CD1c-positive myeloid dendritic cell (primary cell): Measurements from ENCODE around the gene SRXN1.

ENCODE experiments used
- DNase-seq: peaks from one replicate; pipeline ENCODE4 v3.0.0-alpha.2; 2016; ENCODE audit errors: extremely low spot score

Gene SRXN1

GRCh38 chr20:635893-636338 lies 17.1 kb downstream of the SRXN1 start:
- no peak for DNase-seq

GRCh38 chr20:635028-635892 lies 17.7 kb downstream of the SRXN1 start:
- no peak for DNase-seq

- DNase-seq, result no peak
Measured at GRCh38 chr20:634148-634925, 18.7 kb downstream of the SRXN1 start.

GRCh38 chr20:631101-631500 lies 21.9 kb downstream of the SRXN1 start:
- DNase-seq, result no peak

GRCh38 chr20:626579-626978 lies 26.4 kb downstream of the SRXN1 start:
- no peak for DNase-seq

GRCh38 chr20:625360-625932 lies 27.6 kb downstream of the SRXN1 start:
- DNase-seq, result peak; percentile 58

DNA sequence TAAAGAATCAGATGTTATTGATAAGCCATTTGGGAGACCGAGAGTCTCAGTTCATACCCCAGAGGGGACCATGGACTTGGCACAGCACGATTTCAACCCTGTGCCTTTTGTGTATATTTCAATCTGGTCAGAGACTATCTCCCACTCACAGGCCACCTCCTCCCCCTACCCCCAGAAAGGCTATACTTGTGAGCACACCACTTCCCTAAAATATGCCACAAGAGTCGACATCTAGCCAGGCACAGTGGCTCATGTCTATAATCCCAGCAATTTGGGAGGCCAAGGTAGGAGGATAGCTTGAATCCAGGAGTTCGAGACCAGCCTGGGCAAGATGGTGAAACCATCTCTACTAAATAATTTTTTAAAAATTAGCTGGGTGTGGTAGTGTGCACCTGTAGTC lies 29.3 kb downstream of the SRXN1 start:
- no peak for DNase-seq

GRCh38 chr20:623021-623420 lies 30.0 kb downstream of the SRXN1 start:
- no peak for DNase-seq

DNA sequence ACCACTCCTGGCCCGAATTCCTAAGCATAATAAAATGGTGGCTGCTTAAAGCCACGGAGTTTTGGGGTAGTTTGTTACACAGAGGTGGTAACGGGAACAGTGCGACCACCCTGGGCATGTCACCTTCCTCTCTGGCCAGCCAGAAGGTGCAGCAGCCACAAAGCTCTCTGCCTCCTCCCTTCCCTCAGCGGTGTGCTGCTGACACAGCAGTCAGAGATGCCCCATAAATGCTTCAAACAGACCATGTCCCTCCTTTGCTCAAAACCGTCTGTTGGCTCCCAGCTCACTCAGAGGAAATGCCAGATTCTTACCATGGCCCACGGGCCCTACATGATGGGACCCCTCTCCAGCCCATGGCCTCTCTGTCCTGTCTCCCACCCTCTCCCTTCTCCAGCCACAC lies 30.8 kb downstream of the SRXN1 start:
- no peak for DNase-seq

DNA sequence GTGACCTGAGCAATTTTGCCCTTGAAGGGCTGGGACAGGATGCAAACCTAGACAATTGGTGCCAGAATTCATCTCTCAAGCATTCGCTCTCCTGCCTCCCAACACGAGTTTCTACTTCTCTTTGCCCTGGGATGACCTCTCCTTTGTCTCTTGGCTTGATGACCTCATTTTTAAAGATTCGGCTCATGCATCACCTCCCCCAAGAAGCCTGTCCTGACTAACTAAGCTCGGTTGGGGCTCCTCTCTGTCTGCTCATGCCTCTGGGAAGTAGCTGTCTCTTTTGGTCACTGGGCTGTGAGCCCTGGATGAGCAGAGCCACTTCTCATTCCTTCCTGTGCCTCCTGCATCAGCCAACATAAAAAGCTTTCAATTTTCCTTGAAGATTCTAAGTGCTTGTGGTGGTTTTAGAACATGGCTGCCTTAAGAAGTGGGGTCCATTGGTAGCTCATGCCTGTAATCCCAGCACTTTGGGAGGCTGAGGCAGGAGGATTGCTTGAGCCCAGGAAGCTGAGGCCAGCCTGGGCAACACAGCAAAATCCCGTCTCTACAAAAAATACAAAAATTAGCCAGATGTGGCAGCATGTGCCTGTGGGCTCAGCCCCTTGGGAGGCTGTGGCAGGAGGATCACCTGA lies 31.8 kb downstream of the SRXN1 start:
- DNase-seq, result peak; percentile 18

DNA sequence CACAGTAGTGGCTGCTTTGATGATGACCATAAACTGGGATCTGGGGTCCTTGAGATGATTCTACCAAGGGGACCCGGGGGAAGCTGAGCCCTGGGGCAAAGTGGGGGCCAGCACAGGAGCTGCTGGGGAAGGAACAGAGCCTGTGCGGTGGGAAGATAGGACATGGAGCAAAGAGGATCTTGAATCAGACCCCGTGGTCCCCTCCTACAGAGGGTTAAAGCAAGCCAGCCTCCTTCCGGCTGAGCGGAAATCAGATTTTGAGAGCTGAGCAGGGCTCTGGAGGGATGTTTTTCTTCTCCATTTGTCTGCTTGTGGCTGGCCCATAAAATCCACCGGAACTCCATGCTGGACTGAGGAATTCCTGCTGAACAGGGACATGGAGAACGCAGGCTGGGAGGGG lies 32.8 kb downstream of the SRXN1 start:
- no peak for DNase-seq

GRCh38 chr20:618980-619379 lies 34.0 kb downstream of the SRXN1 start:
- DNase-seq, result no peak

DNA sequence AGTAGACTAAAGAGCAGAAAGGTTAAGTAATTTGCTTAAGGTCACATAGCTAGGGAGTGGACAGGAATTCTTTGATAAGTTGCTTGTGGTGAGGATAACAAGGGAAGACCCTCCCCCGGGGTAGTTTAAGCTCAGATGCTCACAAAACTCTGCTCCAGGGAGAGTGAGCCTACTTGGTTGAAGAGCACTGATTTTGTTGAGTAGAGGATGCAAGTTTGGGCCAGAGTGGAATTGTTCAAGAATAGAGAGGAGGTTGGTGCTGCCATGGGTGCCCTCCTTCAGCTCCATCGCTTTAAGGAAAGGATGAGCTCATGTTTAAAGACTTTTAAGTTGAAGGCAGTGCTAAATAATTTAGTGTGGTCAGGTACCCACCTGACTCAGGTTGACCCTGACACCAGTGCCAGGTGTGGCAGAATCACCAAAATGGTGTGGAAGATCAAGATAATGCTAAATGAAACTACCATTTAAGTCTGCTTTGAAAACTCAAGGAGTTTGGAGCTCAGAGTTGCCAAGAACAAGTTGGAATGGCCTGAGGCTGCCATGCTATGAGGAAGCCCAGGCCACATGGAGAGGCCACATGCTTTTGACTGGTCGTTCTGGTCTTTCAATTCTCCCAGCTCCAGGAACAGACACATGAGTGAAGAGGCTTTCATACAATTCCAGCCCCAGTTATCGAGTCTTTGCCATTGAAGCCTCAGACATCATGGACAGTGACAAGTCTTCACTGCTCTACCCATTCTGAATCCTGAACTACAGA lies 34.9 kb downstream of the SRXN1 start:
- DNase-seq, result no peak

GRCh38 chr20:615514-615913 lies 37.5 kb downstream of the SRXN1 start:
- peak; percentile 14 for DNase-seq

DNA sequence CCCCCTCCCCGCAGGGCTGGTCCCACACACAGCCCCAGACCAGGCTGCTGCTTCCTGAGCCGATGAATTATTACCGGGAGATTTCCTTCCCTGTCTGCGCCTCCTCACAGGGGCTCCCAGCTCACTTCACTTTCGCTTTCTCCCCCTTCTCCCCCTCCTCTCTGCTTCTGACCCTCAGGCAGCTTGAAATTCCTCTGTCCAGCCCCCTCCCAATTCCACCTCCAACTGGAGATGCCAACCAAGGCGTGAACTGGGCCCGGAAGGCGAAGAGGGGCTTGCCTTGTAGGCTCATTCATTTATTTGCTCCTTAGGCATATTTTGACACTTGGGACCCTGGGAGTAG lies 41.2 kb downstream of the SRXN1 start:
- DNase-seq, result no peak

- no peak for DNase-seq
Measured at GRCh38 chr20:611047-611842, 41.8 kb downstream of the SRXN1 start.

DNA sequence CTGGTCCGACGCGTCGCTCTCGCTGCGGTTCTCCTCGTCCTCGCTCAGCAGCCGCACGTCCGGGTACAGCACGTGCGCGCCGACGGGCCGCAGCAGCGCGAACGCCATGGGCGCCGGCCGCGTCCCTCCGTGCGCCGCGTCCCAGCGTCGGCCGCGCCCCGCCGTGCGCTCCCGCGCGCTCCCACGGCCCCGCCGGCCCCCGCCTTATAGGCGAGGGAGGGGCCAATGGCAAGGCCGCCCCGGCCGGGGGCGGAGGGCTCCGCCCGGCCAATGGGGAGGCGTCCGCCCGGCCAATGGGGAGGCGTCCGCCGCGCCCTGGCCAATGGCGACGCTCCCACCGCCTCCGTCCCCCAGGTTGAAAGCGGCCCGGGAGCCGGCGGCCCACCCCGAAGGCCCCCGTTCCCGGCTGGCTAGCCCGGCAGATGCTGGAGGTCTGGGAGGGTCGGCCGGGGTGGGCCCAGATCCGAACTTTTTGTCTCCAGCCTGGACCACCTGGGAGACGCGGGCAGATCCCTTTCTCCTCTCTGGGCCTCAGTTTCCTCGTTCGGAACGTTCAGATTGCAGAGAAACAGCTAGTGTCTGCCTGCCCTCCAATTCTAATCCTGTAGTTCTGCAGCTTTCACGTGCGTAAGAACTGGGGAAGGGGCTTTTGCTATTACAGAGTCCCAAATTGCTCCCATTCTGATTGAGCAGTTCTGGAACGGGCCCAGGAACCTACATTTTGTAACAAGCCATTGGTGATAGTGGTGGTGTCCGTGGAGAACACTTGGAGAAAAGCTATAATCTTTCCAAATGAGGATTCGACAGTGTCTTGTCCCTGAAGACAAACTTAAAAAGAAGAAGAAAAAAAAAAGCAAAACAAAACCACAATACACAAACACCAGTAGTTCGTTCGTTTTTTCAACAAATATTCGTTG lies 42.6 kb downstream of the SRXN1 start, which contains the start of gene TCF15:
Gene TCF15, minus strand, starts transcription at position 180 of the 917 bp plus-strand sequence. Its CDS starts 72 bp downstream, at position 108.
- DNase-seq, result peak; percentile 49

GRCh38 chr20:609371-609964 lies 43.5 kb downstream of the SRXN1 start:
- DNase-seq, result no peak

DNA sequence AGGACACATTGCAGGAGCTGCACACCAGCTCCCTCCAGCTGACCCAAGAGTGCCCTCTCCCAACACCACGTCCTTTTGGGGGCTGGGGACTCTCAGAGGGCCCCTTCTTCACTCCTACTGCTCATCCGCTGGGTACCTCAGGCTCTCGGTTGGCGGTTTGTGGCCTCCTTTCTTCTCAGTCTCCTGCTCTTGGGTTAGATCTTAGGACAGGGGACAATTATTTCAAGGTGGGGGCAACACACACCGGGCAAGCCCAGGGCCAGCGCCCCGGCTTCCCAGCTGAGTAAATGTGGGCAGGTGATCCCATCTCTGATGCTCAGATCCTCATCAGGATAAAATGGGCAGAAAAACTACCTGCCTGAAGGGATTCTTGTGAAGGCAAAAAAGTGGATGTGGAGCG lies 44.0 kb downstream of the SRXN1 start:
- DNase-seq, result no peak
